H9 (cell line): Measurements from ENCODE around the gene C16orf87. TPM values are rescaled to one million over a fixed set of nuclear protein-coding genes. Genes with fewer than 3 reads are reported as not detected.

Source experiments
- DNase-seq: peaks from one replicate; pipeline ENCODE4 v3.0.0-alpha.2; 2017
- H2AFZ ChIP-seq: one replicate; pipeline ENCODE4 v1.6.1; 2013; ENCODE audit warnings: mild to moderate bottlenecking, low read length, control low read depth, moderate library complexity
- H2AK5ac ChIP-seq: 2 replicates; pipeline ENCODE4 v1.6.1; 2013; ENCODE audit warnings: low read length, control low read depth, mixed read lengths; ENCODE audit not compliant: insufficient read length
- H2BK120ac ChIP-seq: one replicate; pipeline ENCODE4 v1.6.1; 2013; ENCODE audit warnings: low read depth, mild to moderate bottlenecking, low read length, control low read depth, inconsistent platforms; ENCODE audit not compliant: poor library complexity, severe bottlenecking
- H2BK12ac ChIP-seq: 2 replicates; pipeline ENCODE4 v1.6.1; 2013; ENCODE audit warnings: low read length, control low read depth, mixed read lengths, low read depth; ENCODE audit not compliant: insufficient read length
- H2BK15ac ChIP-seq: 2 replicates; pipeline ENCODE4 v1.6.1; 2013; ENCODE audit warnings: low read depth, low read length, control low read depth
- H2BK20ac ChIP-seq: one replicate; pipeline ENCODE4 v1.6.1; 2013; ENCODE audit warnings: low read depth, mild to moderate bottlenecking, low read length, control low read depth, inconsistent platforms; ENCODE audit not compliant: poor library complexity, severe bottlenecking
- H2BK5ac ChIP-seq: 2 replicates; pipeline ENCODE4 v1.6.1; 2013; ENCODE audit warnings: low read length, control low read depth, mixed read lengths; ENCODE audit not compliant: insufficient read length
- H3K14ac ChIP-seq: 2 replicates; pipeline ENCODE4 v1.6.1; 2013; ENCODE audit warnings: low read length, control low read depth; ENCODE audit not compliant: insufficient read depth
- H3K18ac ChIP-seq: 2 replicates; pipeline ENCODE4 v1.6.1; 2013; ENCODE audit warnings: low read depth, mild to moderate bottlenecking, mixed read lengths, low read length, control low read depth; ENCODE audit not compliant: insufficient read length
- H3K23ac ChIP-seq: 2 replicates; pipeline ENCODE4 v1.6.1; 2013; ENCODE audit warnings: low read length, control low read depth, mixed read lengths, low read depth; ENCODE audit not compliant: insufficient read length
- H3K23me2 ChIP-seq: 2 replicates; pipeline ENCODE4 v1.6.1; 2013; ENCODE audit warnings: low read depth, mild to moderate bottlenecking, mixed read lengths, low read length, control low read depth; ENCODE audit not compliant: insufficient read length, poor library complexity, severe bottlenecking
- H3K27ac ChIP-seq: 2 replicates; pipeline ENCODE4 v1.5.1; 2013; ENCODE audit warnings: low read length, control low read depth, mixed read lengths, low read depth; ENCODE audit not compliant: insufficient read length
- H3K27me3 ChIP-seq: 2 replicates; pipeline ENCODE4 v1.6.1; 2013; ENCODE audit warnings: low read length, control low read depth, inconsistent platforms; ENCODE audit not compliant: insufficient read depth
- H3K4ac ChIP-seq: 2 replicates; pipeline ENCODE4 v1.6.1; 2013; ENCODE audit warnings: low read depth, mild to moderate bottlenecking, control low read depth, inconsistent platforms, low read length, moderate library complexity
- H3K4me1 ChIP-seq: 2 replicates; pipeline ENCODE4 v1.6.1; 2013; ENCODE audit warnings: low read length, control low read depth, inconsistent platforms; ENCODE audit not compliant: insufficient read depth
- H3K4me2 ChIP-seq: 2 replicates; pipeline ENCODE4 v1.6.1; 2013; ENCODE audit warnings: low read length, control low read depth, mixed read lengths; ENCODE audit not compliant: insufficient read length, insufficient read depth
- H3K56ac ChIP-seq: 2 replicates; pipeline ENCODE4 v1.6.1; 2013; ENCODE audit warnings: low read depth, mild to moderate bottlenecking, mixed read lengths, low read length, control low read depth; ENCODE audit not compliant: insufficient read length
- H3K79me1 ChIP-seq: 2 replicates; pipeline ENCODE4 v1.6.1; 2013; ENCODE audit warnings: low read depth, mild to moderate bottlenecking, moderate library complexity, low read length, control low read depth, inconsistent platforms; ENCODE audit not compliant: insufficient read depth, poor library complexity, severe bottlenecking
- H3K79me2 ChIP-seq: 2 replicates; pipeline ENCODE4 v1.6.1; 2013; ENCODE audit warnings: low read length, control low read depth, inconsistent platforms; ENCODE audit not compliant: insufficient read depth
- H3K9ac ChIP-seq: 2 replicates; pipeline ENCODE4 v1.6.1; 2013; ENCODE audit warnings: low read length, control low read depth, mixed read lengths; ENCODE audit not compliant: insufficient read length; ENCODE audit errors: extremely low read depth
- H3K9me3 ChIP-seq: one replicate; pipeline ENCODE4 v1.6.1; 2013; ENCODE audit warnings: low read depth, low read length, inconsistent platforms; ENCODE audit not compliant: control insufficient read depth
- H3T11ph ChIP-seq: one replicate; pipeline ENCODE4 v1.6.1; 2013; ENCODE audit warnings: mild to moderate bottlenecking, low read length, control low read depth, inconsistent platforms
- H4K20me1 ChIP-seq: one replicate; pipeline ENCODE4 v1.6.1; 2013; ENCODE audit not compliant: control insufficient read depth, insufficient read length, insufficient read depth
- H4K5ac ChIP-seq: 2 replicates; pipeline ENCODE4 v1.6.1; 2013; ENCODE audit warnings: low read depth, mild to moderate bottlenecking, mixed read lengths, low read length, control low read depth; ENCODE audit not compliant: insufficient read length
- H4K8ac ChIP-seq: replicated peaks from 2 replicates; pipeline ENCODE4 v1.6.1; 2013; ENCODE audit warnings: low read length, control low read depth, mixed read lengths, low read depth; ENCODE audit not compliant: insufficient read length
- H4K91ac ChIP-seq: 2 replicates; pipeline ENCODE4 v1.6.1; 2013; ENCODE audit warnings: low read depth, mild to moderate bottlenecking, moderate library complexity, mixed read lengths, low read length, control low read depth; ENCODE audit not compliant: insufficient read length
- H3K27ac Mint-ChIP-seq, 3 experiments: 2 replicates in 2 of 3; 3 replicates in 1 of 3; pipeline ENCODE4 v1.8.0; 2020 to 2021; ENCODE audit warnings: mixed read lengths in 3 of 3, mild to moderate bottlenecking in 1 of 3, moderate library complexity in 1 of 3
- H3K27me3 Mint-ChIP-seq: 2 replicates; pipeline ENCODE4 v1.8.0; 2021; ENCODE audit warnings: low read depth, mild to moderate bottlenecking, moderate library complexity, mixed read lengths
- H3K36me3 Mint-ChIP-seq, 3 experiments: 2 replicates in 2 of 3; 3 replicates in 1 of 3; pipeline ENCODE4 v1.8.0; 2020 to 2021; ENCODE audit warnings: low read depth in 3 of 3, mixed read lengths in 3 of 3; ENCODE audit not compliant: insufficient read depth in 1 of 3
- H3K4me1 Mint-ChIP-seq, 2 experiments: 2 replicates each; pipeline ENCODE4 v1.8.0; 2020; ENCODE audit warnings: mixed read lengths in 2 of 2
- H3K4me3 Mint-ChIP-seq, 2 experiments: 2 replicates in 1 of 2; 3 replicates in 1 of 2; pipeline ENCODE4 v1.8.0; 2020 to 2021; ENCODE audit warnings: mild to moderate bottlenecking in 2 of 2, mixed read lengths in 2 of 2, moderate library complexity in 1 of 2
- H3K9me3 Mint-ChIP-seq, 2 experiments: 2 replicates in 1 of 2; 3 replicates in 1 of 2; pipeline ENCODE4 v1.8.0; 2020; ENCODE audit warnings: mild to moderate bottlenecking in 2 of 2, mixed read lengths in 2 of 2, moderate library complexity in 1 of 2
- CTCF ChIP-seq: fragments of 200-600 bp; sonication (generic); conservative IDR thresholded peaks from 3 replicates; pipeline ENCODE4 v1.8.0; 2021; ENCODE audit warnings: antibody characterized with exemption, mild to moderate bottlenecking
- WGBS: extraction: QIAGEN DNeasy Blood & Tissue Kit; methylation state at CpG from one replicate; pipeline ENCODE4 v1.1.7; 2013; ENCODE audit warnings: missing lambda C conversion rate, low lambda C conversion rate, mixed read lengths; ENCODE audit not compliant: insufficient read length; ENCODE audit errors: extremely low coverage; 5-methylcytosine and 5-hydroxymethylcytosine counted together
- total RNA-seq: library from RNA; stranded (reverse); gene quantifications from 2 replicates; pipeline ENCODE4 v1.2.1, GENCODE V29; 2021

The C16orf87 gene
- total RNA-seq, 1 experiment from 2014 or later: 16.7 TPM

DNA sequence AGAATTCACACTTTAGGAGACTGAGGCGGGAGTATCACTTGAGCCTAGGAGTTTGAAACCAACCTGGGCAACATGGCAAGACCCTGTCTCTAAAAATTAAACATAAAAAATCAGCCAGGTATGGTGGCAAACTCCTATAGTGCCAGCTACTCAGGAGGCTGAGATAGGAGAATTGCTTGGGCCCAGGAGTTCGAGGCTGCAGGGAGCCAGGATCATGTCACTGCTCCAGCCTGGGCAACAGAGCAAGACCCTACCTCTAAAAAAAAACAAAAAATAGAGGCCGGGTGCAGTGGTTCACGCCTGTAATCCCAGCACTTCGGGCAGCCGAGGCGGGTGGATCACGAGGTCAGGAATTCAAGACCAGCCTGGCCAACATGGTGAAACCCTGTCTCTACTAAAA lies 44.3 kb upstream of the C16orf87 start:
- Histone ChIP-seq H2BK5ac (no peak overlapping the region), H2AFZ (no peak overlapping the region), H3K56ac (no peak overlapping the region), H3K23ac (no peak overlapping the region), H3K79me2 (no peaks in the 10 kb centered on the region), H3K4ac (no peak overlapping the region), H4K8ac (no peak overlapping the region), H3K14ac (no peak overlapping the region), H2BK12ac (no peak overlapping the region), H3K27ac (no peak overlapping the region), H3K27me3 (no peaks in the 10 kb centered on the region), H3K4me1 (no peaks in the 10 kb centered on the region), H3K18ac (no peak overlapping the region), H2BK120ac (no peak overlapping the region), H3K9me3 (no peaks in the 10 kb centered on the region), H2AK5ac (no peak overlapping the region), H2BK20ac (no peak overlapping the region), H3K4me2 (no peak overlapping the region), H4K5ac (no peak overlapping the region), H3K79me1 (no peaks in the 10 kb centered on the region), H3T11ph (no peak overlapping the region), H4K91ac (no peak overlapping the region), H3K9ac (no peak overlapping the region), H2BK15ac (no peak overlapping the region), H4K20me1 (no peaks in the 10 kb centered on the region), H3K23me2 (no peaks in the 10 kb centered on the region)
- Mint-ChIP-seq H3K4me1 (peaks cover 11 to 17% of the 10 kb centered on the region in 2 experiments), H3K27ac (no peak overlapping the region; a peak in 1 of 7 replicates), H3K27me3 (no peaks in the 10 kb centered on the region; the same call in 1 of the 2 replicates), H3K9me3 (no peaks in the 10 kb centered on the region), H3K4me3 (no peak overlapping the region), H3K36me3 (no peaks in the 10 kb centered on the region)
- no peak for DNase-seq
- no CpG with 5 or more reads among the region's 8 CpGs for WGBS
- no peak for TF ChIP-seq CTCF
